GM21381 (cell line): ENCODE results near the gene RTEL1.
A peak's percentile ranks its signal among the peaks of the same experiment; 100 is the strongest.

Source experiments
- ATAC-seq: cut with Tn5 transposase; IDR thresholded peaks from one replicate; pipeline ENCODE4 v1.9.1; 2021; ENCODE audit warnings: mild to moderate bottlenecking, moderate library complexity; ENCODE audit not compliant: unreplicated experiment

RTEL1 gene

GRCh38 chr20:63697868-63698545 lies 39.9 kb downstream of the RTEL1 start:
- ATAC-seq: no peak

- ATAC-seq: no peak
Measured at GRCh38 chr20:63698739-63699465, 40.8 kb downstream of the RTEL1 start.

- no peak for ATAC-seq
Measured at GRCh38 chr20:63699466-63700198, 41.5 kb downstream of the RTEL1 start.

GRCh38 chr20:63700199-63701050 lies 42.3 kb downstream of the RTEL1 start:
- no peak for ATAC-seq

- no peak for ATAC-seq
Measured at GRCh38 chr20:63701051-63701328, 42.9 kb downstream of the RTEL1 start.

GRCh38 chr20:63701329-63702035 lies 43.4 kb downstream of the RTEL1 start:
- ATAC-seq: no peak

GRCh38 chr20:63702036-63702665 lies 44.0 kb downstream of the RTEL1 start:
- ATAC-seq: no peak

- no peak for ATAC-seq
Measured at GRCh38 chr20:63702751-63703470, 44.8 kb downstream of the RTEL1 start.

GRCh38 chr20:63703471-63703975 lies 45.4 kb downstream of the RTEL1 start:
- no peak for ATAC-seq

- ATAC-seq: no peak
Measured at GRCh38 chr20:63703976-63704748, 46.0 kb downstream of the RTEL1 start.

- ATAC-seq: no peak
Measured at GRCh38 chr20:63704749-63705117, 46.6 kb downstream of the RTEL1 start.

- ATAC-seq: no peak
Measured at GRCh38 chr20:63705232-63706026, 47.3 kb downstream of the RTEL1 start.

GRCh38 chr20:63706027-63706695 lies 48.0 kb downstream of the RTEL1 start:
- no peak for ATAC-seq

GRCh38 chr20:63706852-63707557 lies 48.9 kb downstream of the RTEL1 start:
- ATAC-seq: peak; percentile 21

GRCh38 chr20:63707558-63708300 lies 49.6 kb downstream of the RTEL1 start, which contains the start of the genes ARFRP1 and ZGPAT:
Gene ARFRP1, minus strand, starts transcription at chr20:63707976. Its CDS starts 885 bp downstream, at chr20:63707091.
Gene ZGPAT, plus strand, starts transcription at chr20:63708039. Its CDS starts 542 bp downstream, at chr20:63708581.
- ATAC-seq: peak; percentile 68
